GM18868 (cell line): Measurements from ENCODE around the gene CIB2.

ENCODE experiments used
- ATAC-seq: cut with Tn5 transposase; IDR thresholded peaks from one replicate; pipeline ENCODE4 v1.9.1; 2021; ENCODE audit warnings: mild to moderate bottlenecking, moderate library complexity; ENCODE audit not compliant: unreplicated experiment

The CIB2 gene

DNA sequence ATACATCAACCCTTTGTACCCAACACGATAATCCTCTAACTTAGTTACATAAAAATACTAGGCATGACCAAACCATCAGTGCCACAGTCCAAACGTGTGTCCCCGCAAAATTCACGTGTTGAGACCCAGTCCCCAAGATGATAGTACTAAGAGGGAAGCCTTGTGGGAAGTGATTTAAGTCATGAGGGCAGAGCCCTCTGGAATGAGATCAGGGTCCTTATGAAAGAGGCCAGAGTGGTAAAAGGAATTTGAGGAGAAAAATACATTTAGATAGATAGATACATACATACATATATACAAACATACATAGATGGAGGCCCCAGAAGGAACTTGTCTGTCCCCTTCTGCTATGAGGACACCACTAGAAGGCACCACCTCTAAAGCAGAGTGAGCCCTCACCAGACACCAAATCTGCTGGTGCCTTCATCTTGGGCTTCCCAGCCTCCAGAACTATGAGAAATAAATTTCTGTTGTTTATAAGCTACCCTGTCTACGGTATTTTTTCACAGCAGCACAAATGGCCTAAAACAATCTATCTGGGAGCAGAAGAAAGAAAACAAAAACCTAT, 61.7 kb downstream of the CIB2 start:
- no peak for ATAC-seq

DNA sequence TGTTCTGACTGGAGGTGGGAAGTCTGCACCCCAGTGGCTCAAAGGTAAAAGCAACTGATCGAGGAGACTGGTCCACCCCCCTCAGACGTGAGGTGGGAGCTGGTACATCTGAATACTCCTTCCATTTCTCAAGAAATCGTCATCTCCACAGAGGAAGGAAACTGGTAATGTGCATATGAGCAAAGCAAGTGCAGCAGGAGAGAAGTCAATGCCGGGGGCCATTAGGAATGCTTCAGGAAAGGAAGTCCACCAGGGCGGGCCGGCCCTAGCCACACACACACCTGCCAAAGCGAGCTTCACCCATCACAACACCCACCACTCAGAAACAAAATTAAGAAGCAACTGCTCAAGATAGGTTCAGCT, 62.2 kb downstream of the CIB2 start:
- ATAC-seq, result peak; percentile 25

DNA sequence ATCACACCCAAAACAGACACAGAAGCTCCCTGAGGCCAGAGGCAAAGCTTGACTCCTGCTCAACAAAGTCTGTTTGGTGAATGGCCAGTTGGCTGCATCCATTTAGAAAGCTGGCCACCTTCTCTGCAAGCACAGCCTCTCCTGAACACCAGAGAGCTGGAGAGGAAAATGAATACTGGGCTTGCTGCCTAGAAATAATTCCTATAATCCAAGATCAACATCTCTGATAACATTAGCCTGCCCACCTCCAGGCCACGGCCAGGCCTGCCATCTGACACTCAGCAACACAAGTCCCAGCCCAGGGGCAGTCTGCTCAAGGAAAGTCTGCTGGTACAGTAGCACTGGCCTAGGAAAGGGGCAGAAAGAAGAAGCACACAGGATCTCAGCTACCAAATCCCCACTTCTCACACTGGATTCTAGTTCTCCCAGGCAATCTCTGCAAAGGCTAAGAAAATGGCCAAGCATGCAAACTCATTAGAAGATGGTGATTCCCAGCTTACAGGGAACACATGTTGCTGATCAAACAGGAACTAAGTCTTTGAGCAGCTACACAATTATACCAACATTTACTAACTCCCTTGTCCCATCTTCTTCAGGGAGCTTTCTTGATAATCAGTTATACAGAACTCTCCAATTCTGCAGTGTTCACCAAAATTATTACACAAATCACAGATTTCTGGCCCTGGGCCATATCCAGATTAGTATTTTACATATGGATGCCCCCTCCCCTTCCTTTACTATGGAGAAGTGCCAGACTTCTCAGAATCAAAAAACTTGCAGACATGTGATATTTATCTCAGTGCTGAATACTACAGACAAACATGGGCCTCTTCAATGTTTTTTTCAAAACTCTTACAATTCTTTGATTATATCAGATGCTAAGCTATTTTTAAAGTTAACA, 63.7 kb downstream of the CIB2 start:
- no peak for ATAC-seq

DNA sequence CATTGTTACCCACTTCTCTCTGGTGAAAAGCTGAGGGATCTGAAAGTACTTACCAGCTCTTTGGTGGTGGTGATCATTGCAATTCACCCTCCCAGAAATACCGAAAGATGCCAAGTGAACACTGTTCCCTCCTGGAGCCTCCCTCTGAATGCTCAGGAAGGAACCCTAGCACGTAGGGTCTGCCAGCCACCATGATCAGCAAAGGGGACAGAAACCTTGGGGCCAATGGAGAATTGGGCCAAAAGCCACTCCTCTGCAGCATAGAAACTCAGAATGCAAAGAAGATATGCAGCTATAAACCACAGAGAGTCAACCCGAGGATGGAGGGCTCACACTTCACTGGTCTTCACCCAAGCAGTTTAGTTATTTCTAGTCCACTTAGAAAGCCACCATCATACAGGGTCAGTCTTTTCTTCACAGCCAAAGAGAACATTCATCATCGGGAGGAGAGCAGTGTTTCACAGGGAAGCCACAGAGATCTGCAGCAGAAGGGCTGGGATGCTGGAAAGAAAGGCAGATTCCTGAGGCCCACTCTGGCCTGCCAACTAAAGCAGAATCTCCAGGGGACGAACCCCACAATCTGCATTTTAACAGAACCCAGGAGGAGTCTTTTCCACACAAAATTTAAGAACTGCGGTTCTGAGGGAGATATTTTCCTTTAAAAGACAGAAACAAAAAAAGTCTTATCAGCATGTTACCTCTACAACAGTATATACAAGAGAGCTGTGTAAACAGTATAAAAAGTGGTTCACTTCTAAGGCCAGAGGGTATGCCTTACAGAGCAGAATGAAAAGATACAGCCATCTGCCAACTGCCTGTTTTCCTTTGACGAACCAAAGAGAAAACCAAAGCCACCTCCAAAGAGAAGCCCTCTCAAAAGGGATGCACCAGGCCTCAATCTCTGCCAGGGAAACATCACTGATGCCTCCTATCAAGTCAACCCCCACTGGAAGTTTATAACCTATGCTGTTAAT, 65.0 kb downstream of the CIB2 start:
- ATAC-seq, result peak; percentile 57

DNA sequence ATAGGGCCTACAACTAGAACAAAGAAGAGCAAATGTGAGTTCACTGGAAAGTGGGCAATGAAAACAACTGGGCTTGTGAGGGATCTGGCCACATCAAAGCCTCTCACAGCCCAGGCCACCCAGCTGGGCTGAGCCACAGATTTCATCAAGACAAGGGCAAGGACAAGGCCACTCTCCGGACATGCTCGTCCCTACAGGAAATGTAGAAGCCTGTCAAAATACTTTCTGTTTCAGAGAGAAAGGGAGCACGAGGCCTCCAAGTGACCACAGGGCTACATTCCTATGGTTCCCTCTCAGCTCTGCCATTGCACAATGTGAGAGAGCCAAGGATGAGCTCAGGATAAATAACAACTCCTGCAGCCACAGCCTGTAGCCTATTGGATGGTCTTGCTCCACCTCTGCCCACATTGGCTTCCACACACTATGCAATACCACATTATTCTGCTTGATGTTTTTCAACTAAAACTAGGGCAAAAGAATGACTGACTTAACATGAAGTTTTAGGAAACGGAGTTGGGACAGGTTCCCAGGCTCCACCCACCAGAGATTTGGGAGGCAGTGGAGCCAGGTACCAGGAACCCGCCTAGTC, 65.9 kb downstream of the CIB2 start:
- no peak for ATAC-seq

DNA sequence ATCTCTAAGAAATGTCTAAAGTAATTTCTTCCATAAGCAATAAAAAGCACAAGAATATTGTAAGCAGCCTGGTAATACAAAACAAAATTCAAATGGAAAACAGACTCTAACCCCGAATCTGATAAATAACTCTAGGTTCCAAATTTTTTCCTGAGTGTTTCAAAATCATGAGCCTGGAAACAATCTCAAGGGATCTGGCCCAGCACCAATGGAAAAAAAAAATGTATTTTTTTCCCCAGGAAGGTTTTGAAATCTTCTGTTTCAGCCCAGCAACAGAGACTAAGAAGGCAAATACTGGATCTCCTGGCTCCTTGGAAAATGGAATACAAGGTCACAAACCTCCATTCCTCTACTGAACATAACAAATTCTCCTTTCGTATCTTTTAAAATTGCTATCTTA, 66.7 kb downstream of the CIB2 start:
- ATAC-seq, result no peak

DNA sequence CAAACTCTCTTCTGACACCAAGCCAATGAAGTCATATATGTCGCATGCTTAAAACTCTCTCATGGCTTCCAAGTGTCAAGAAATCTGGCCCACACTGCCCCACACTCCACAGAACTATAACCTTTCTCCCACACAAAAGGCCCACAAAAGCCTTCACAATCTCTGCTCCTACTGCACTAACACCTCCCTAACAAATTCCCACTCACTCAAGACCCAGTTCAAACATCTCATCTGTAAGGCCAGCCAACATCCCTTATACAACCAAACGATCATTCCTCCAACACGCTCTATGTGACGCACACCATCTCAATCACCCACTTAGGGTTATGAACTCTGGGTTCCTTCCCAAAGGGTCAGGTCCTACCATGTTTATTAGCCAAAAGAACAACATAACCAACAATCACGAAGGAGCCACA, 67.3 kb downstream of the CIB2 start:
- no peak for ATAC-seq

DNA sequence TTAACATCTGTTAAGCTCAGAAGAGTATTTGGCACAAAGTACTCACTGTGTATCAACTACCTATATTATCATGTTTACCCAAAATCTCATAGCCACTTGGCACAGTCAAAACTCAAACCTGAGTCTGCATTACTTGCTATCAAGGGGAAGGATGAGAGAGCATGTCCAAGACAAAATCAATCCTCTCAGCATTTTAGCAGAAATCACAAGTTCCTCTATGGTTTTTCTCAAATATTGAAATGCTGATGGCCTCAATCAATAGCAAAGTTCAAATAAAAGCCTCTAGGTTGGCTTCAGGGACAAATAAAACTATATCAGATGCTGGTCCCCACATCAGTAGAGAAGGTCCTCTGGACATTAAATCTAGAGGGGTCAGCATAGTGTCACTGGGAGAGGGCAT, 68.0 kb downstream of the CIB2 start:
- ATAC-seq, result no peak

DNA sequence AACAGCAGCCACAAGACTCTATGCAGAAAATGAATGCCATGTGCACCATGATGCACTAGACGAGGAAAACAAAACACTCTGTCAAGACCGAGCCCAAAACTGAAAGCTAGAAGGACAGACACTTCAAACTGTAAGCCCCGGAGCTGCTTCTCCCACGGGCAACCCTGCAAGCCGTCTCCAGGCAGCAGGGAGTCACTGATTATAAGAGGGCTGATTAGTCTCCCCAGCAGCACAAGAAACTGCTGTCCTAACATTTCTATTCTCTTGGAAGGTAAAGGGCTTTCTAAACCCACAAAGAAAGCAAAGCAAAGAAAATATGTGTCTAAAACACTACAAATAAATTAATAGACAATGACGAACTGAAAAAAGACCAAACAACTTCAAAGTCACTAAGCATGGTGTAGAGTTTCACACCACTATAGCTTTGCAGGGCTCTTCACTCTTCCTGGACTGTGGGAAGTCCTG, 69.2 kb downstream of the CIB2 start:
- peak; percentile 50 for ATAC-seq

DNA sequence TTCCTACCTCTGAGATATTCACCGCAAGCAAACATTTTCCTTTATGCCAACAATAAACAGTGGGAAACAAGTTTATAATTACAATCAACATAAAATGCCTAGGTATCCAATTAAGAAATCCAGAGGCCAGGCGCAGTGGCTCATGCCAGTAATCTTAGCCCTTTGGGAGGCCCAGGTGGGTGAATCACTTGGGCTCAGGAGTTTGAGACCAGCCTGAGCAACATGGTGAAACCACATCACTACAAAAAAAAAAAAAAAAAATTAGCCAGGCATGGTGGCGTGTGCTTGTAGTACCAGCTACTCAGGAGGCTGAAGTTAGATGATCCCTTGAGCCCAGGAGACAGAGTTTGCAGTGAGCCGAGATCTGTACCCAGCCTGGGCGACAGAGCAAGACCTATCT, 71.0 kb downstream of the CIB2 start:
- no peak for ATAC-seq

DNA sequence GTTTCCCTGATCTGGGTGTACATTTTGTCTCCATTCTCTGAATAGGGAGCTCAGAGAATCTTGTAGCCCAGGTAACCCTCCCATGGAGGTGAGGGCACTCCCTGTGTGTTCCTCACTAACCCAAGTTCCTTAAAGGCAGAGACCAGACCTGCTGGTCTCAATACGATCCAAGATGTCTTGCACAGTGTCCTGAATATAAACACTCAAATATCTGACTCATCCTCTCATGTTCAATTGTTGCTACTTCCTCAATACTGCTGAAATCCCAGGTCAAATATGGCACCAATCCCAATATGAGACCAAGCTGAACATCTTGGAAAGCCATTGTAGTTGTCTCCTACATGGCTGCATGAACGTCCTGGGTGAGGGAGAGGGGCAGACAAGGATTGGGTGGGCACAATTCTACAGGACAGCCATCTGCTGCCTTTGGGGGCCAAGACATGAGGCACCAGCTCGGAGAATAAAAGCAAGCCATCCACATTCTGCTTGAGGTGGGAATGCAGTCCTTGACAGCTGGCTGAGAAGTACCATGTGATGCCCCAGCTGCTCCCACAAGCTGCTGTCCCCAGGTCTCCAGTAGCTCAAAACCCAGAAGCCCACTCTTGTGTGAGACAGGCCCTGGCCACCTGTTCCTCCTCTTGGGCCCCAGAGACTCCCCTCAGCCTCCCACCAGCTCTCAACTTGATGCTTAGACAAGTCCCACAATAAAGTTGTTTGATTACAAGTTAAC, 72.0 kb downstream of the CIB2 start:
- no peak for ATAC-seq

DNA sequence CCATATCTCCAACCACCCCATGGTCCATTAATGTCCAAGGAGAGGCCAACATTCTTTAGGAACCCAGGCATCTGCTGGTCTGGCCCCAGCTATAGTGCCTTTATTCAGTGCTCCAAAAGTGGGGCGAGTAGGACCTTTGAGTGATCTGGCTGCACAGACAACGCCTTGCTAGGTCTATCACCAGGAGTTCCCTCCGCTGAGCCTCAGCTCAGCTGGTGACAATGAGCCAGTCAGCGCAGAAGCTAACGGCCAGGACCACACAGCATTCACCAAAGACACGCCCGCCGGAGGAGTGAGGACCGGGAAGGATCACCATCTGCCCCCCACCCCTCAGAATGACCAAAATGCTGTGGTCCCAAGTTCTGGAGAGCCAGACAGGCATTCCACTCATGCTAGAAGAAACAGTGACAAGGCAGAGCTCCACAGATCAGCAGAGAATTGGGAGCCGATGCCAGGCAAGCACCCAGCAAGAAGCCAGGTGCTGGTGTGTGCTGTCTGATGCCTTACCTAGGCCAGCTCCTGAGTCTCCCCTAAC, 72.8 kb downstream of the CIB2 start:
- ATAC-seq, result no peak

DNA sequence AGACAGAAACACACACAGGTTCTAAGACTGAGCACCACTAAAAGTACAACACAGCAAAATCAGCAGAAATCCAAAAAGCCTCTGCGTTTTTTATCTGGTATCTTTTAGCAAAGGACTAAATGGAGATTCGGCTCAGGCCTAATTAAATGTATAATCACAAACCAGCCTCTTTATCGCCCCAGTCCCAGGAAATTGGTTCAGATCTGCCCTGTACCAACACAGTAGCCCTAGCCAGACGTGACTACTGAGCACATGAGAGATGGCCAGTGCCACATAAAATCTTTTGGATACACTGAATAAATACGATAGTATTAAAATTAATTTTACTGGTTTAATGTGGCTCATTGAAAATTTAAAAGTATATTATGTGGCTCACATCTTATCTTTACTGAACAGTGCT, 73.4 kb downstream of the CIB2 start:
- ATAC-seq, result no peak

DNA sequence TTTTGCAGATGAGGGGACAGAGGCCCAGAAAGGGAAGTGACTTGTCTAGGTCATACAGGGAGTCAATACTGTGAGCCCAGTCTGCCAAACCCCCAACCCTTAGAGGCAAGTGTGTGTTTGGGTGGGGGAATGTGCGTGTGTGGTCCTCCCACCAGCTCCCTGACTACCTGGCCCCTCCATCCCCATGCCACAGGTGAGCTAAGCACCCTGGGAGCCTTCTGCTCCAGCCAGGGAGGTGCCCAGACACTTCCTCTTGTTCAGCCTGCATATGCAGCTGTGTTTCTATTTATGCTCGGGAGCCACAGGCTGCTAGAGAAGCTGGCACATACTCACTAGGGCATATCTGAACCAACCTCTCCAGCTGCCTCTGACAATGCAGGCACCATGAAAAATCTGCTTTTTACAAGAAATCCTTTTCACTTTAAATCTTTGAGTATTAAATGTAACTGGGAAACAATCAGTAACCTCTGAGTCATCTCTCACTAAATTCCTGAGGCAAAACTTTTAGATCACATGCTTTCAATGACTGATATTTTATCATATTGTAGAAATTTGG, 74.5 kb downstream of the CIB2 start:
- peak; percentile 34 for ATAC-seq

DNA sequence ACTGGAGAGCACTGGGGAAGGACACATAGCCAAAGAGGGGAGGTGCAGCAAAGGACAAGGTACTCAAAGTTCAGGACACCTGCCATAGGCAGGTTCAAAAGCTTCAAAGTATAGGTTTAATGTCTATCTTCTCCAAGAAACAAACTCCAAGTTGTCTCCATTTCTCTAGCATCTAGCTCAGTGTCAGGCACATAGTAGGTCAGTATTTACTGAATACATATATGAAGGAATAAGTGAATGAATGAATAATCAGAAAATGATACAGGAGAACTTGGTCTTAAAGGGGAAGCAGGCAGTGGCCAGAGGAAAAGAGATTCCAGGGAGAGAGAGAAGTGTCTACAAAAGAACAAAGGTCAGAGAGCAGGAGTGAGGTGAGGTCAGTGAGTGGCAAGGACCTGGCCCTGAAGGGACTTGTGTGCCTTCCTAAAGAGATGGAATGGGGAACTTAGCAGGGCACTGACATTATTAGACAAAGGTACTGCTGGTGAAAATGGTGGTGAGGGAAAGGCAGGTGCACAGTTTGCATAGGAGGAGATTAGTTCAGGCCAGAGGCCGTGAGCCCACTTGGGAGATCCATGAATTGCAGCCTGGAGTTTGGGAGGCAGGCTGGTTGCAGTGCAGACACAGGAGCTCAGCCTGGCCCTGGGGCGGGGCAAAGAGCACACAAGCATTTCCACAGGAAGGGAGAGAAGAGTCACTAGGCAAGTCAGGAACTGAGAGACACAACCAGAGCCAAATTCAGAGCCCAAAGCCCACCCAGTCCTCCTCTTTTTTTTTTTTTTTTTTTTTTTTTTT, 75.1 kb downstream of the CIB2 start:
- no peak for ATAC-seq

DNA sequence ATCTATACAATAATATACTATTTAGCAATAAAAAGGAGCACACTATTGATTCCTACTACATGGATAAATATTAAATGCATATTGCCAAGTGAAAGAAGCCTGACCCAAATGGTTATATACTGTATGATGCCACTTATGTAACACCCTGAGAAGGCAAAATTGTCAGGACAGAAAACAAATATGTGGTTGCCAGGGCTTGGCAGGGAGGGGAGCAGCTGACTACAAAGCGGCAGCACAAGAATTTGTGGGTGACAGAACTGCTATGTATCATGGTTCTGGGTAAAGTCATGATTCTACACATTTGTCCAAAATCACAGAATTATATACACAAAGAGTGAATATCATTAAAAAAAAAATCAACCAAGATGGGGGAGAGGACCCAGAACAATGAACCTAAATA, 76.3 kb downstream of the CIB2 start:
- no peak for ATAC-seq
